Measurements from ENCODE around the gene TBC1D14.
"Not testable (repeated sequence)": the region's sequence is repeated elsewhere in the genome, so short reads cannot be mapped to it uniquely, and the experiment has no call there.

The TBC1D14 gene

DNA sequence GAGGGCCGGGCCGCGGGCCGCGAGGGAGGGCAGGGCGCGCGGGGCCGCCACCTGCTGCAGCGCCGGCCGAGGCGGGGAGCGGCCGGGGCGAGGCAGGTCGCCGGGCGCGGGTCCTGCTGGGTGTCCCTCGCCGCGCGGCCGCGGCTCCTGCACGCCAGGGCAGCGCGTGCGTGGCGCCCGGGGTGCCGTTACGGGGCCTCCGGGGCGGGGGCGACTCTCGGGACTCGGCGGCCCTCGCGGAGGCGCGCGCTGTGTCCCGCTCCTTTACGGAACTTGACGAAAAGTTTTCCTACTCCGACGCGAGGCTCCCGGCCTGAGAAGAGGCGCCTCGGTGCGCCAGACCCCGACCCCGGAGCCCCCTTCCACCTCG lies 329 bp downstream of the TBC1D14 start:
- no peak for DNase-seq (ENCODE audit: low read depth in 2 of 2, low spot score in 1 of 2)

DNA sequence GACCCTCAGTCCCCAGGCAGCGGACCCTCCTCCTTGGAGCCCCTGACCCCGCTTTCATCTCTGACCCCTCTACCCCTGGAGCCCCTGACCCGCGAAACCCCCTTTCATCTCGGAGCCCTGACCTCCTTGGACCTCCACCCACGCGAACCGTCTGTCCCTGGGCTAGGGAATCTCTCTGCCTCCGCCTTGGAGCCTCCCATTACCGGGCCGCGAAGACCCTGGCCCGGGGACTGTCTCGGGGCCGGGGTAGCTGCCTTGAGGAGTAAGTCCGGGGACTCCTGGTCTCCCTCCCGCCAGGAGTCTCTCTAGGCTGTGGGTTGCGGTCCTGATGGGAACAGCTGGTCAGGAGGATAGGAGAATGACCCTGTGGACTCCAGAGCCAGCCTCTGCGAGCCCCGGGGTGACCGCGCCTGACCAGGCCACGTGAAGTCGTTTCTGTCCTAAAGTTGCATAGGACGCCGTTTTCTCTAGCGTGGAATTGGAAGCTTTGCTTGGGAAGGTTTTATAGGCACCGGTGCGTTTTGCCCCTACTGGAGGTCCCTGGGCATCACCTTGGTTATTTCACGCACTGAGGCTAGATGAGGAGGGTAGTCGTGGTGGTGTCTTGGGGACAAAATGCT lies 824 bp downstream of the TBC1D14 start:
- no peak for DNase-seq (ENCODE audit: low read depth in 2 of 2, low spot score in 1 of 2)

DNA sequence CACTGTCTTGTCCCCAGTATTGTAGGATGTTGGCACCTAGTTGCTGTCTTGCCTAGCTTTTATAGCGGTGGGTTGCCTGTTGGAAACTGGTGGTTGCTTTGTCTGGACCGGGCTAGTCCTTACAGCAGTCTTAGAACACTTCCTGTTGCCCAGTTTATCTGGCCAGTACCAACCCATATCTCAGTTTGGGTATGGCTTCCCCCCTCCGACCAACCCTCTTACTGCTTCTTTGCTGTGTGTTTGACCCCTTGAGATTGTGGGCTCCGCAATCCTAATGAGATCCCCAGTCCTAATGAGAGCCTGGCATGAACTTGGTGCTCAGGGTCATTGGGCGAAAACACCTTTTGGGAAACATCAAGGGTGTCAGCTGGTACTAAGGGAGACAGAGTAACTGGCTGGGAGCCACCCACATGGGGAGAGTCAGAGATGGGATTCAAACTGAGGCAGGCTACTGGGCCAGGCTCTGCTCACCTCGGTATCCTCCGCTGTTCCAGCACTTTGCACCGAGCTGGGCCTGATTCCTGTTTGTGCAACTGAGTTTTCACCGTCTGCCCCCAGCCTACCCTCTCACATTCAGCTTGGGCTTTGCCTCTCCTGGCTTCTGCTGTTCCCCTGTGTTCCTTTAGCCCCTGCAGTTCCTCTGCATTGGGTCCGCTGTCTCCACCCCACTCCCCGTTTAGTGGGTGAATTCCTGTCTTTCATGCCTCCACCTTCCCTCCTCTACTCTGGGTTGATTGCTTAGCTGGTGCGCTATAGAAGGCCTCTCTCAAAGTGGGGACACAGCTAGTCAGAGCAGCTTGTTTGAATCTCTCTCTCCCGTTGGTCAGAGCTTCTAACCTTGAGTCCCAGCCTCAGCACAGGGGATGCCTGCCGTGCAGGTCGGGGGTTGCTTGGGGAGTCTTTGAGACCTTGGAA lies 1.6 kb downstream of the TBC1D14 start:
- DNase-seq (ENCODE audit: low read depth in 2 of 2, low spot score in 1 of 2): no peak

DNA sequence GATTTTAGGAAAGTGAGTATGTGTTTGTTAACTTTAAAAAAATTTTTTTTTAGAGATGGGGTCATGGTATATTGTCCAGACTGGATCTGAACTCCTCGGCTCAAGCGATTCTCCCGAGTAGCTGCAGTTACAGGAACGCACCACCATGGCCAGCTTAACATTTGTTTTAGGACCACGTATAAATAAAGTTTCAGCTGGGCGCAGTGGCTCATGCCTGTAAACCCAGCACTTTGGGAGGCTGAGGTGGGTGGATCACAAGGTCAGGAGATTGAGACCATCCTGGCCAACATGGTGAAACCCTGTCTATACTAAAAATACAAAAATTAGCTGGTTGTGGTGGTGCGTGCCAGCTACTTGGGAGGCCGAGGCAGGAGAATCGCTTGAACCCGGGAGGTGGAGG lies 2.3 kb downstream of the TBC1D14 start:
- DNase-seq (ENCODE audit: low read depth in 2 of 2, low spot score in 1 of 2): not testable (repeated sequence)

DNA sequence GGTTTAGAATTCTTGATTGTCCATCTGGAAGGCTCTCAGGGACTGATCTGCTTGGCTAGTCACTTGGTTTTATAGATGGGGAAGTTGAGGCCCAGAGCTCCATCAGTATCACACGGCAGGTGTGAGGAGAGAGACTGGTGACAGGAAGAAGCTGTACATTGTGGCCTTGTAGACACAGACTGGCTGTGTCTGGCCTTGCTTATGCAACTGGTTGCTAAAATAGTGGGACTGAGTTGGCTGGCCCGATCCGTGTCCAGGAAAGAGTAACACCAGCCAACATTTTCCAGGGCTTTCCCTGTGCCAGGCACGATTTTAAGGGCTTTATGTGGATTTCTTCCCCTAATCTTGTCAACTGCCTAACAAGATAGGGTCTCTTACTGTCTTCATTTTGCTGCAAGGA lies 2.8 kb downstream of the TBC1D14 start:
- no peak for DNase-seq (ENCODE audit: low read depth in 2 of 2, low spot score in 1 of 2)

DNA sequence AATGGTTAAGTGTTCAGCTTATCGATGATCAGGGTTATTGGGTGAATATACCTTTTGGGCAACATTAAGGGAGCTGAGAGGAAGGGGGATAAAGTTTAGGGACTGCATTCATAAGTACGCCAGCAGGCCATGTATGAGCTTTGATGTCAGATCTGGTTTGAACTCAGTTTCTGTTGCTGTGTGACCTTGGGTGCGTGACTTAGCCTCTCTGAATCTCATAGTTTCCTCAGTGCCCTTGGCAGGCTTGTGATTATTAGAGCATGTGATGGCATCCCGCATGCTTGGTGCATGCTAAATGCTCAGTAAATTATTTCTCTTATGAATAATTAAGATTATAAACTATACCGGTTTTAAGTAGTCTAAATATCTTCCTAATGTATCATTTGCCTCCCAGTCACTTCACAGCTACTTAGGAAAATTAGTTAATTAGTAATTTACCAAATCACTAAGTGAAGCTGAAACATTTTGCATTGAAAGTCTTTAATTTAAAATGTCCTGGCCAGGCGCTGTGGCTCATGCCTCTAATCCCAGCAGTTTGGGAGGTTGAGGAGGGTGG lies 3.8 kb downstream of the TBC1D14 start:
- DNase-seq (ENCODE audit: low read depth in 2 of 2, low spot score in 1 of 2): no peak

DNA sequence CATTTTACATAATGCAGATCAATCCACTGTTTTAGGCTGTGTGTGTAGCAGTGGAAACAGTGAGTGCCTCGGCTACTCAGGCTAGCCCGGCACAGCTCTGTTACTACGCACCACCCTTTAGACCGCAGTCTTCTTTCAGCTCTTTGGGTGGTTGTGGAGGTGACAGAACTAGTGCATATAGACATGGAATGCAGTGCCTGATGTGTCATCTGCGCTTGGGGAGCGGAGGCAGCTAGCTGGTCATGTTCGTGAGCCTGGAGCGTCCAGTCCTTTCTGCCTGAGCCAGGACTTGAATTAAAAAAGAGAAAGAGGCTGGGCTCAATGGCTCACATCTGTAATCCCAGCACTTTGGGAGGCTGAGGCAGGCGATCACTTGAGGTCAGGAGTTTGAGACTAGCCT lies 4.8 kb downstream of the TBC1D14 start:
- DNase-seq (ENCODE audit: low read depth in 2 of 2, low spot score in 1 of 2): no peak

DNA sequence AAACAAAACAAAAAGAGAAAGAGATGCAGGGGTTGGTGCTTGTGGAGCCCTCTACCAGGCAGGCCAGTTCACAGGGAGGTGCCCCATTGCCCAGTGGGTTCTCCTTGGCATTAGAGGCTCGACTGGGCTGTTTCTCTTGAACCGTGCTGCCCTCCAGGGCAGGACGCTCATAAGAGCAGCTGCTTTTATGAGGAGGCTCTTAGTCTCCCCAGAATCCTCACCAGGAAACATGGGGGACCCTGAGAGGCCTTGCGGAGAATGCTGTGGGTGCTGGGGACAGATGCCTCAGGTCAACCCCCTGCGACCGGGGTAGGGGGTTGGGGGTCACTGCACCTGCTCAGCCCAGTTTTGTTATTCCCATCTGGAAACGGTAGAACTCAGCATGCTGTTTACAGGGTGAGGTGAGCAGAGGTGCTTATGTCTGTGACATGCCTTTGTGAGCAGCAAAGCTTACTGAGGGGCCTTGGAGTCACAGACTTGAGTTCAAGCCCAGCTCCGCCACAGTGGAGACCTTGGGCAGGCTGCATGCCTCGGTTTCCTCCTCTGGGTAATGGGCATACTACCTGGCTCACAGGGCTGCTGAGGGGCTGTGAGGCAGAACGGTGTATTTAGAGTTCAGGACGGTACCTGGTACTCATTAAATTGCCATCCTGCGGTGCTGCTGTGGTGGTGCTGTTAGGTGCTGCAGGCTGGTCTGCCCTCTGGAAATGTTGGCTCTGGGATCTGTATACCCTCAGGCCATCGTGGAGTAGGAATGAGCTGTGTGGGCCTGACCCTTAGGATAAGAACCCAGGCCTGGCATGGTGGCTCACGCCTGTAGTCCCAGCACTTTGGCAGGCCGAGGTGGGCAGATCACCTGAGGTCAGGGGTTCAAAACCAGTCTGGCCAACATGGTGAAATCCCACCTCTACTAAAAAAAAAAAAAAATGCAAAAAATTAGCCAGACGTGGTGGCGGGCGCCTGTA lies 5.7 kb downstream of the TBC1D14 start:
- no peak for DNase-seq (ENCODE audit: low read depth in 2 of 2, low spot score in 1 of 2)

DNA sequence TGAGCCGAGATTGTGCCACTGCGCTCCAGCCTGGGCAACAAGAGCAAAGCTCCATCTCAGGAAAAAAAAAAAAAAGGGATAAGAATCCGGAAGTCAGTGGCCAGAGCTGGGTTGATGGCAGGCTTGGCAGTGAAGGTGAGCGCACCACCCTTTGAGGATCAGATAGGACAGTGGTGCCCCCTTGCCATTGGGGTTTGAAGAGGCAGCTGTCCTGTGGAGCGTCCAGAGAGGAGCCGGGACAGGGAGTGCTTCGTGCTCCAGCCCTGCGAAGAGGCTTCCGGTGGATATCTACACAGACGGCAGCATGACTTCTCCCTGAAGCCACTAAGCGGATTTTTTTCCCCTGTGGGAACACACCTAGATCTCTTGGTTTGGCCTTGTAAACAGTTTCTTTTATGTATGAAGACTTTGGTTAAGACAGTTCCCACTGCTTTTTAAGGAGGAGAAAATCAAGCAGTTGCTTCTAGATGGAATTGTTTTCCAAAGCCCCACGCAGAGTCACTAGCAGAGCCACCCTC lies 6.5 kb downstream of the TBC1D14 start:
- DNase-seq (ENCODE audit: low read depth in 2 of 2, low spot score in 1 of 2): no peak

DNA sequence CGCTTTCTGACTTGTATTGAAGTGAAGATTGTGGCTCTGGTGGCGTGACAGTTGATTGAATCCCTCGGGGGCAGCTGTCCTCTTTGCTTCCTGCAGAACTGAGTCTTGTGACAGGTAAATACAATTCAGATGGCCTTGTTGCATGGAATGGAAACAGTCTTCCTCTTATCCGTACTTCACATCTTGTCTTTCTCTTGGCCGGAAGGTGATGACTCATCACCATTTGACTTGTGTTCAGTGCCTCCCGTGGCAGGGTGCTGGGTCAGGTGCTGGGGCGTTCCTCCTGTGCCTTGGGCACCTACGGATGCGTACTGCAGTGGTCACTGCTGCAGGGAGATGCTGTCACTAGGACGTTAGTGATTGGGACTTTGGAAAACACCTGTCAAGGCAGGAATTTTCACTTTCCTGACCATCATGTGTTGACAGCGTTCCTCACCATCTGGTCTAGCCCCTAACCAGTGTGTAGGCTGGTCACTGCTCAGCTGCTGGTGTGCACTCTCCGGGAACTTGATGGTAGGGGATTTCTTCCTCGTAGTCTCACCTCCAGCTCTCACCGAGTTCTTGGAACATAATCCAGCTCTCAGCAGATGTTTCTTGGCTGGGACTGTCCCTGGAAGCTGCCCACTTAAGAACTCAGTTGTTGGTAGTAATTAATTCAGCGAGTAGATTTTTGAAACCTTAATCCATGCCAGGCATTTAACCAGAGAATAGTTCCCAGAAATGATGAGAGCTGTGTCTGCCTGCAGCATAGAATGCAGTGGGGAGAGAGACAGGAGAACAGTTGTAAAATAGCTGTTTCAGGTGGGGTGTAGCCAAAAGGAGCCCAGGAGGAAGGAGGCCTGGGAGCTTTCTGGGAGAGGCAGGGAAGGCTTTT lies 7.2 kb downstream of the TBC1D14 start:
- DNase-seq (ENCODE audit: low read depth in 2 of 2, low spot score in 1 of 2): no peak

DNA sequence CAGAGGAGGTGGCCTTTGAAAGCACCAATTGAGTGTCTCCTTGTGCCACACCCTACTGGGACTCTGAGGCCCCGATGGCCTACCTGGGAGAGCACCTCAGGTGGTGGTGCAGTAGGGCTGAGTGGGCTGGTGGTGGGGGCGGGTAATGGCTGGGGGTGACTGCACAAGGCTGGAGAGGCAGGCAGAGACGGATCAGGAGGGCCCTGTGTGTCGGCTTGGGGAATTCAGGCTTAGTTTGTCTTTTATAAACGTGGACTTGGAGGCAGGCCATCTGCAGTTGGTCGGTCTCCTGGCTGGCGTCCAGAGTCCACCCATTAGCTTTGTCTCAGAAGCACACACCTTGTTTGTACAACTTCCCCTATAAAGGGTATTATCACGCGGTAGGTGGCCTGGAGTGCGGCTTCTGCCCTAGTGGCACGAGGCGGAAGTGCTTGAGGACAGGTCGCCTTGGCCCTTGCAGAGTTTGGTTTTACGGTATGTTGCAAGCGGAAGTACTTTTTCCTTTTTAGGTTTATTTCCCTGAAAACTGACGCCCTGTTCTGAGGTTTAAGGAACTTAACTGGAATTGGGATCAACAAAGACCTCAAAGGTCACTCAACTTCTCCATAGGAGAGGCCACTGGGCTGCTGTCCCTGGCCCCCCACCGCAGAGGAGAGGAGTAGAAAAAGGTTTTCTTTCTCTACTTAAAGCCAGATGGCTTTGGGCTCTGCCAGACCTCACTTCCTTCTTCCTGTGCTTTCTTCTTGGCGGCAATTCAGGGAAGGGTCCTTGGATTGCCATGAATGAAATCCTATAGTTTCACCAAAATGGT lies 8.0 kb downstream of the TBC1D14 start:
- DNase-seq (ENCODE audit: low read depth in 2 of 2, low spot score in 1 of 2): no peak

DNA sequence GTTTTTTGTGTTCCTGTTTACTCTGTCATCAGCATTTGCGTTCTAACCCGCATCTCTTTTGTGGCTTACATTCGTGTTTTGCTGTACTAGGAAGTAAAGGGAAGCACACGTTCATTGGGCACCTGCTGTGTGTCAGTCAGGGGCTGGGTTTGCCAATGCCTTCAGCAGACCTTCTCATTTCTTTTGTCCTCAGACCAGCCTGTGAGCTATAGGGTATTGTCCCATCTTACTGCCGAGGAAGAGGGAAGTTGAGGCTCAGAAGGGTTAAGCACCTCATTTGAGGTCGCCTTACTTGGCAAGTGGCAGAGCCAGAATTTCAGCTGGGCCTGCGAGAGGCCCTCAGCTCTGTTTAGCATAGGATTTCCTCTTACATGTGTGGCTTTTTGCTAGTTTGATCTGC lies 8.7 kb downstream of the TBC1D14 start:
- no peak for DNase-seq (ENCODE audit: low read depth in 2 of 2, low spot score in 1 of 2)

DNA sequence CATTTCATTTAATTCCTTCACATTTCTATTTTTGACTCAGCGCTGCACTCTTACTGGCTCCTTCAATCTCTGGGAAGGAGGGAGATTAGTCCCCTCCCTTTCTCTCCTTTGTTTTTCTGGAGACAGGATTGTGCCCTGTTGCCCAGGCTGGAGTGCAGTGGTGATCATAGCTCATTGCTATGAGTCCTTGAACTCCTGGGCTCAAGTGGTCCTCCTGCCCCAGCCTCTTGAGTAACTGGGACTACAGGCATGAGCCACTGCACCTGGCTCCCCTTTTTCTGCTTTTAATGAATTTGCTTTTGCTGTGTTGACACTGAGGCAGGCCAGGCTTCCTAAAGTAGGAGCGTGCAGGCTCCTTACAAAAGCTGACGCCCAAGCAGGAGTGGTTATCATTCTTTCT lies 10.5 kb downstream of the TBC1D14 start:
- no peak for DNase-seq (ENCODE audit: low read depth in 2 of 2, low spot score in 1 of 2)

DNA sequence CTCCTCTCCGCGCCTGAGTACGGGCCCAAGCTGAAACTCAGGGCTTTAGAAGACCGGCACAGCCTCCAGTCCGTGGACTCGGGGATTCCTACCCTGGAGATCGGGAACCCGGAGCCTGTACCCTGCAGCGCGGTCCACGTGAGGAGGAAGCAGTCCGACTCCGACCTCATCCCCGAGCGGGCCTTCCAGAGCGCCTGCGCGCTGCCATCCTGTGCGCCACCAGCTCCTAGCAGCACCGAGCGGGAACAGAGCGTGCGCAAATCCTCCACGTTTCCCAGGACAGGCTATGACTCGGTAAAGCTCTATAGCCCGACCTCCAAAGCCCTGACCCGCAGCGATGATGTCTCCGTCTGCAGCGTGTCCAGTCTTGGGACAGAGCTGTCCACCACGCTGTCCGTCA lies 13.9 kb downstream of the TBC1D14 start:
- DNase-seq (ENCODE audit: low read depth in 2 of 2, low spot score in 1 of 2): no peak

DNA sequence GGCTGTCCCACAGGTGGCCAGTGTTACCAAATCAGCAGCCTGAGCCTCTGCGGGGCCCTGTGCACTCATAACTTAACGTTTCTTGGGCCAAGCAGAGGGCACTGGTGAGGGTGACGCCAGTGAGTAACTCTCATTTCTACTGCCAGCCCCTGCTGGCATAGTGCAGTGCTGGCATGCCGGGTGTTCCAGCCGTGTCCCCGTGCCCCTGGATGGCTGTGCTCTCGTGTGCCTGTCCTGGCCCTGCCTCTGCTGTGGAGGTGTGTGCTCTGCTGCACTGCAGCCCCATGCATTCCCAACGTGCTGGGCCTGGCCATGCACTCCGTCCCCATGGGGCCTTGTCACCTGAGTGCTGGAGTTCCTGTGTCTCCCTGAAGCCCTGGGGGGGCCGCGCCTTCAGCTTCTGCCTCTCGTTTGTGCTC lies 14.7 kb downstream of the TBC1D14 start:
- DNase-seq (ENCODE audit: low read depth in 2 of 2, low spot score in 1 of 2): no peak

DNA sequence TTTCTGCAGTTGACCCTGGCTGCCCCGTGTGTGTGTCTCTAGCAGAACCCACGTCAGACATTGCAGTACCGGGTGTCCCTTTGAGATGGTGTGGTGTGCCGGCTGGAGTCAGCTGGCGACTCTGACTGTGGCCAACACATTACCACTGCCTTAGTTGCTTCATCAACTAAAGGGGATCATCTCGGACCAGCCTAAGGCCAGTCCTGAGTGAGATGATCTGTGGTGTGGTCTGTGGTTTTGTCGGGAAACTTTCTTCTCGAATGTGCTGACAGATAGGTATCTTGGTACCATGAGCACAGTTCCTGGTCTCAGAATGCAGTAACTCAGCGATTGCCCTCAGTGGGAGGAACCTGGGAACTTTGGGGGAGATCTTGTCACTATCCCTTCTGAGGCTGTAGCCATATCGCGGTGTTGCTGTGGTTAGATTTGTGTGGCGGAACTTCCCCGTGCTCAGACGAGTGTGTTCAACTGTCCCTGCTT lies 15.8 kb downstream of the TBC1D14 start:
- DNase-seq (ENCODE audit: low read depth in 2 of 2, low spot score in 1 of 2): no peak

DNA sequence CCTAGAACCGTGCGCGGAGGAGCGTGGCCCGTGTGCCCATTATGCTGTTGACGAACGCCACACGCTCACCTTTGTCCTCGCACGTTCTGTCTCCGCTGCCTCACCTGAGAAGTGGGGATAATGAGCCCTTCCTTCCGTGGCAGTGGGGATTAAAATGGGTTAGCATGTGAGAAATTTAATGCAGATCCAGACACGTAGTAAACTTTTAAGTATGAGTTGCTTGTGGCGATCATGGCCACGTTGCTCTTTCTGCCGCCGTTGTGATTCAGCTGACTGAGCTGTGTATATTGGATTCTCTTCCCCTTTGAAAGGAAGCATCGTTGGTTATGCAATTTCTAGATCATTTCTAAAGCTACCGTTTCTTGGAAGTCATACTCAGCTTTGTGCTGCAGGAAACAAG lies 16.5 kb downstream of the TBC1D14 start:
- DNase-seq (ENCODE audit: low read depth in 2 of 2, low spot score in 1 of 2): no peak

DNA sequence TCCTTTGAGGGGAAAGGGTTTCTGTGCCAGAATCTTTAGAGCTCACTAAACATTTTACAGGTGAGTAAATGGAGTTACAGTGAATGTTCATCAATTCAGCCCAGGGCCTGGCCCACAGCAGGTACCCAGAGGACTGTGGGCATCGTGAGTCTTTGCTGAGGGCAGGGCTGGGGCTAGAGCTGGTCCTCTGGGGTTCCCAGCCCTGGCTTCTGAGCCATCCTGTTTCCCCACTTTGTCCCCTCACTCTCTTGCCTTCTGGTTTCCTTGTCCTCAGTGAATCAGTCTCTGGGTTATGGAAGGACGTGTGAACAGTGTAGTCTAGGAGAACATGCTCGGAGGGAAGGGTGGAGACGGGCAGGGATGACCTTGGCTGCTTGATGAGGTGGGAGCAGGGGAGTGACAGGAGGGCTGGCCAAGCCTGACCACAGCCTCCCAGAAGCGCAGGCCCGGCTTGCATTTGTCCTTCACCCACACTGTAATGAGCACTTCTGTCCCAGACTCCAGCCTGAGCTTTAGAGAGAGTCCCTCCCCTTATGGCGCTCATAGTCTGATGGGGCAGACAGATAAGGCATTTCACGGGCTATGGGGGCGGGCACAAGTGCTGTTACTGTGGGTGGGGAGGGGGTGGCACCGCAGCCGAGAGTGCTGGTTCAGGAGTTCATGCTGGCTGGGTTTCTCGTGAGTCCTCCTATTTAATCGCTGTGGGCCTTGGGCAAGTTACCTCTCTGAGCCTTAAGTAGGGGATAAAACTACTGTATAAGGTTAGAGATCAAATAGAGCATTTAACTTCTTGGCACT lies 17.3 kb downstream of the TBC1D14 start:
- peak in 1 of 2 donors; percentile 45 for DNase-seq (ENCODE audit: low read depth in 2 of 2, low spot score in 1 of 2)
